ENCODE data around the gene NTN4.

DNA sequence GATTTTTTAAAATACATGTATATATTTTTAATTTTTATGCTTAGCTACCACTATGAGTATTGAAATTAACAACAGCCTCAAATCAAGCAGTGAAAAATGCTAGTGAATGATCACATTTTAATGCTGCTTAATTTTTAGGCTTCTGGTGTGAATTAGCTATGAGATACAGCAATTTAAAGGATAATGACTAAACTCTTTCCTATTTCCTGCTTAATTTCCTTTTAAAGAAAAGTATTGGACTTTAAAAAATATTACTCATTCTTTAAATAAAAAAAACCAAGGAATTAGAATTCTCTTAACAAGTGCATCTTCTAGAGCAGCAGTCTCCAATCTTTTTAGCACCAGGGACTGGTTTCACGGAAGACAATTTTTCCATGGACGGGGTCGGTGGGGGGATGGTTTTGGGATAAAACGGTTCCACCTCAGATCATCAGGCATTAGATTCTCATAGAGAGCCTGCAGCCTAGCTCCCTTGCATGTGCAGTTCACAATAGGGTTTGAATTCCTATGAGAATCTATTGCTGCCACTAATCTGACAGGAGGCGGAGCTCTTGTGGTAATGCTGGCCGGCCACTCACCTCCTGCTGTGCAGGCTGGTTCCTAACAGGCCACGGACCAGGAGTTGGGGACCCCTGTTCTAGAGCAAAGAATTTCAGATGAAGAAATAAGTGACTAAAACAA lies 18.6 kb upstream of the NTN4 start:
- TF ChIP-seq, protein P1, sequence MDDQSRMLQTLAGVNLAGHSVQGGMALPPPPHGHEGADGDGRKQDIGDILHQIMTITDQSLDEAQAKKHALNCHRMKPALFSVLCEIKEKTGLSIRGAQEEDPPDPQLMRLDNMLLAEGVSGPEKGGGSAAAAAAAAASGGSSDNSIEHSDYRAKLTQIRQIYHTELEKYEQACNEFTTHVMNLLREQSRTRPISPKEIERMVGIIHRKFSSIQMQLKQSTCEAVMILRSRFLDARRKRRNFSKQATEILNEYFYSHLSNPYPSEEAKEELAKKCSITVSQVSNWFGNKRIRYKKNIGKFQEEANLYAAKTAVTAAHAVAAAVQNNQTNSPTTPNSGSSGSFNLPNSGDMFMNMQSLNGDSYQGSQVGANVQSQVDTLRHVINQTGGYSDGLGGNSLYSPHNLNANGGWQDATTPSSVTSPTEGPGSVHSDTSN (IDR thresholded peaks at IDR 0.05; ENCODE audit: insufficient replicate concordance, low read depth, low read length): no peak
- TF ChIP-seq IRF5 (IDR thresholded peaks at IDR 0.05; ENCODE audit: borderline replicate concordance) (no peak), SIN3A (IDR thresholded peaks at IDR 0.05; ENCODE audit: low read depth, low read length) (no peak), EZH2 (IDR thresholded peaks at IDR 0.05; ENCODE audit: borderline replicate concordance, control insufficient read depth, low read depth, low read length) (no peak), EP300 (IDR thresholded peaks at IDR 0.05; ENCODE audit: borderline replicate concordance in 1 of 2, control insufficient read depth in 1 of 2, low read depth in 2 of 2, low read length in 2 of 2) (no peak), TAF1 (IDR thresholded peaks at IDR 0.05; ENCODE audit: borderline replicate concordance, low read depth, low read length) (no peak)
- TF ChIP-seq, protein P2, sequence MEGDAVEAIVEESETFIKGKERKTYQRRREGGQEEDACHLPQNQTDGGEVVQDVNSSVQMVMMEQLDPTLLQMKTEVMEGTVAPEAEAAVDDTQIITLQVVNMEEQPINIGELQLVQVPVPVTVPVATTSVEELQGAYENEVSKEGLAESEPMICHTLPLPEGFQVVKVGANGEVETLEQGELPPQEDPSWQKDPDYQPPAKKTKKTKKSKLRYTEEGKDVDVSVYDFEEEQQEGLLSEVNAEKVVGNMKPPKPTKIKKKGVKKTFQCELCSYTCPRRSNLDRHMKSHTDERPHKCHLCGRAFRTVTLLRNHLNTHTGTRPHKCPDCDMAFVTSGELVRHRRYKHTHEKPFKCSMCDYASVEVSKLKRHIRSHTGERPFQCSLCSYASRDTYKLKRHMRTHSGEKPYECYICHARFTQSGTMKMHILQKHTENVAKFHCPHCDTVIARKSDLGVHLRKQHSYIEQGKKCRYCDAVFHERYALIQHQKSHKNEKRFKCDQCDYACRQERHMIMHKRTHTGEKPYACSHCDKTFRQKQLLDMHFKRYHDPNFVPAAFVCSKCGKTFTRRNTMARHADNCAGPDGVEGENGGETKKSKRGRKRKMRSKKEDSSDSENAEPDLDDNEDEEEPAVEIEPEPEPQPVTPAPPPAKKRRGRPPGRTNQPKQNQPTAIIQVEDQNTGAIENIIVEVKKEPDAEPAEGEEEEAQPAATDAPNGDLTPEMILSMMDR (IDR thresholded peaks at IDR 0.05 in 2 of 3, conservative IDR thresholded peaks at IDR 0.05 in 1 of 3; ENCODE audit: control insufficient read depth in 2 of 3, extremely low read depth in 1 of 3, insufficient read depth in 1 of 3, low read depth in 3 of 3, low read length in 3 of 3): no peak
